Measurements from ENCODE around the gene GIPC2. TPM values are rescaled to one million over a fixed set of nuclear protein-coding genes. Genes with fewer than 3 reads are reported as not detected.

Gene GIPC2
- total and polyA plus RNA-seq, 9 of the 15 experiments (the other 6 are each of a cell fraction or from before 2014, with no cell fraction given), result 0.01 to 0.05 (median 0.04) TPM; not detected in 3

- H3K27ac ChIP-seq (ENCODE audit: extremely low read depth, low read depth, low read length), result no peak overlapping the region
- peak overlapping the region; percentile 71 for H2AFZ ChIP-seq (ENCODE audit: low read depth, low read length)
- H3K9ac ChIP-seq (ENCODE audit: insufficient read depth in 1 of 2, low read depth in 2 of 2, low read length in 2 of 2), result no peak overlapping the region
- 23% methylated on average over 4 of the region's 4 CpGs for WGBS (ENCODE audit: insufficient coverage, low coverage, missing lambda C conversion rate)
- no peak for FAIRE-seq
- no peak overlapping the region for H3K4me2 ChIP-seq (ENCODE audit: insufficient read depth, low read length)
- ATAC-seq, result peak; percentile 85
- ChIA-PET CTCF (ENCODE audit: low intra/inter-chr PET ratio) (no interaction called here), POLR2A (interaction anchor here (0.6 kb wide), 1 partner anchor 41 kb away, joined by 4 read pairs; no protein-coding TSS in a partner anchor)
- in situ Hi-C loops (cut with MboI), result no loop called here
- H3K79me2 ChIP-seq (ENCODE audit: control insufficient read depth, insufficient read depth, low read length), result no peaks in the 10 kb centered on the region
- H3K36me3 ChIP-seq (ENCODE audit: control insufficient read depth, insufficient read depth, low read length), result no peaks in the 10 kb centered on the region
- no peaks in the 10 kb centered on the region for H3K9me3 ChIP-seq (replicated peaks; ENCODE audit: control insufficient read depth, insufficient read depth, low read depth, low read length)
- no peaks in the 10 kb centered on the region; a peak in 1 of 5 replicates for H3K4me1 ChIP-seq (replicated peaks in 1 of 2; ENCODE audit: control insufficient read depth in 2 of 2, insufficient read depth in 2 of 2, low read length in 2 of 2)
- H4K20me1 ChIP-seq (replicated peaks; ENCODE audit: control insufficient read depth, insufficient read depth, low read length), result no peaks in the 10 kb centered on the region
- no peaks in the 10 kb centered on the region for H3K9me1 ChIP-seq (ENCODE audit: control insufficient read depth, insufficient read depth, low read length)
- DNase-seq (ENCODE audit: extremely low read depth in 1 of 4, low spot score in 3 of 4), result peak in 1 of 4 experiments; percentile 14
- BruUV-seq (replicated peaks), result no TSS peak
- intact Hi-C loops (cut with micrococcal nuclease), result no loop called here
- H3K27me3 ChIP-seq (ENCODE audit: control insufficient read depth in 2 of 2, insufficient read depth in 2 of 2, low read length in 2 of 2), result no peaks in the 10 kb centered on the region; a peak in 1 of 5 replicates
- H3K4me3 ChIP-seq, result no peak overlapping the region
- TF ChIP-seq CUX1 (CRISPR knock-in tag; IDR thresholded peaks at IDR 0.05), result no peak
- 0 out of 2 replicates have a peak, but pooled peaks have one; percentile 10 for TF ChIP-seq MAFG (tag; conservative IDR thresholded peaks at IDR 0.05)
- peak; percentile 21; the same call in 1 of the 2 replicates for TF ChIP-seq C11orf30 (IDR thresholded peaks at IDR 0.05; ENCODE audit: low read depth)
- 0 out of 2 replicates have a peak, but pooled peaks have one; percentile 15 for TF ChIP-seq NFE2 (IDR thresholded peaks at IDR 0.05; ENCODE audit: low read depth)
- peak; percentile 92 for TF ChIP-seq SPI1 (IDR thresholded peaks at IDR 0.05; ENCODE audit: borderline replicate concordance, low read depth, low read length)
- TF ChIP-seq KLF16 (IDR thresholded peaks at IDR 0.05), result no peak
- TF ChIP-seq CTCF (IDR thresholded peaks at IDR 0.05 in 2 of 3, conservative IDR thresholded peaks at IDR 0.05 in 1 of 3; ENCODE audit: insufficient read depth in 2 of 3, low read depth in 1 of 3, low read length in 3 of 3), result peak; percentile 10 to 31 (median 11); a peak in 1 of 6 replicates
Observed at GRCh38 chr1:78060857-78061563, 15.2 kb downstream of the GIPC2 start.

All from K562 (cell line).